Activated T-cell treated with anti-CD3 and anti-CD28 coated beads for 4 hours (primary cell): Measurements from ENCODE around the gene KIFC3.
"Not testable (repeated sequence)": the region's sequence is repeated elsewhere in the genome, so short reads cannot be mapped to it uniquely, and the experiment has no call there.

Experiments
- DNase-seq: peaks from one replicate; pipeline ENCODE4 v3.0.0-alpha.2; 2020

KIFC3 gene

GRCh38 chr16:57784334-57784733 is 18.0 kb downstream of the KIFC3 start:
- DNase-seq, result no peak

- DNase-seq, result no peak
Observed at GRCh38 chr16:57783883-57784282, 18.4 kb downstream of the KIFC3 start.

GRCh38 chr16:57783116-57783515 is 19.2 kb downstream of the KIFC3 start:
- DNase-seq, result no peak

- not testable (repeated sequence) for DNase-seq
Observed at GRCh38 chr16:57782607-57783055, 19.7 kb downstream of the KIFC3 start.

- DNase-seq, result no peak
Observed at GRCh38 chr16:57781741-57782606, 20.3 kb downstream of the KIFC3 start.

GRCh38 chr16:57781349-57781740 is 20.9 kb downstream of the KIFC3 start:
- no peak for DNase-seq

- not testable (repeated sequence) for DNase-seq
Observed at GRCh38 chr16:57779836-57780235, 22.5 kb downstream of the KIFC3 start.

GRCh38 chr16:57778658-57779057 is 23.6 kb downstream of the KIFC3 start:
- no peak for DNase-seq

- DNase-seq, result no peak
Observed at GRCh38 chr16:57775661-57776469, 26.4 kb downstream of the KIFC3 start.

- no peak for DNase-seq
Observed at GRCh38 chr16:57774705-57775285, 27.5 kb downstream of the KIFC3 start.

GRCh38 chr16:57773655-57774295 is 28.5 kb downstream of the KIFC3 start:
- no peak for DNase-seq

GRCh38 chr16:57773019-57773418 is 29.3 kb downstream of the KIFC3 start:
- no peak for DNase-seq

GRCh38 chr16:57771141-57771785 is 31.0 kb downstream of the KIFC3 start:
- no peak for DNase-seq

- DNase-seq, result no peak
Observed at GRCh38 chr16:57770361-57770760, 31.9 kb downstream of the KIFC3 start.

- no peak for DNase-seq
Observed at GRCh38 chr16:57769541-57770145, 32.6 kb downstream of the KIFC3 start.

GRCh38 chr16:57766714-57767348 is 35.5 kb downstream of the KIFC3 start:
- no peak for DNase-seq

GRCh38 chr16:57765160-57765728 is 37.0 kb downstream of the KIFC3 start:
- DNase-seq, result no peak

GRCh38 chr16:57764341-57765159 is 37.7 kb downstream of the KIFC3 start:
- no peak for DNase-seq

- DNase-seq, result no peak
Observed at GRCh38 chr16:57764006-57764340, 38.3 kb downstream of the KIFC3 start.

GRCh38 chr16:57763285-57764005 is 38.8 kb downstream of the KIFC3 start:
- no peak for DNase-seq
